GM21528 (cell line): ENCODE results near the gene B3GALNT1.
A peak's percentile ranks its signal among the peaks of the same experiment; 100 is the strongest.

Experiments
- ATAC-seq: cut with Tn5 transposase; IDR thresholded peaks from one replicate; pipeline ENCODE4 v1.9.1; 2021; ENCODE audit warnings: mild to moderate bottlenecking, moderate library complexity; ENCODE audit not compliant: unreplicated experiment, low FRiP score

B3GALNT1 gene

DNA sequence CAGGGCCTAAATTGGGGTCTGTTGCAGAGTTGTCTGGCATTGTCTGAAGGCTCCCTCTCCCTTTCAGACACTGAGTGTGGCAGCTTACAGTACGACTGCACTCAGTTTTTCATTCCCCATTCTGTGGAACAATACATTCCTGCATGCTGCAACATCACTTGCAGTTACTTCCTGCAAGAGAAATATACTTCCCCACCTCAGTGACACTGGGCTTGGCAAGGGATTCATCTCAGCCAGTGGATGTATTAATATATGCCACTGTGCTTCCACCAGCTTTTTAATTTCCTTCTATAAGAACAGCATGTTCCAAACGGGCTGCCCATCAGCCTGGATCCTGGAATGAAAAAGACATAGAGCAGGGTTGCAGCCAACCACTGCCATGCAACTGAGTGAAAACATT is 23.1 kb downstream of the B3GALNT1 start:
- ATAC-seq, result peak; percentile 19

DNA sequence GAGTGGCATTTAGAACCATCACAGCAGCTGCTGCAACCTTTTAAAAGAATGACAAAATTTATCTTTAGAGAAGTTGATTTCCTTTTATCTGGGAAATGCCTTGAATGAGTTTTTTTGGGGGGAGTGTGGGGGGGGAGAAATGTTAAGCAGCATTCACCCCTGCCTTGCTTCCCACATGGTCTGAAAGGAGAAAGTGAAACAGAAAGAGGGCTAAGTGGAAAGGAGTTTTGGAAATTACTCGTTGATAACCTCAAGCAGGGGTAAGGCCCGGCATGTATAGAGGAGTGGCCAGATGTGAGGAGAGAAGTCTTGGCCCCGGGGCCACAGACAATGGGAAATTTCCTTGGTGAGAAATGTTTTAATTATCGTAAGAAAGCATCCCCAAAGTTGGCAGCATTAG is 23.5 kb downstream of the B3GALNT1 start:
- ATAC-seq, result peak; percentile 79

DNA sequence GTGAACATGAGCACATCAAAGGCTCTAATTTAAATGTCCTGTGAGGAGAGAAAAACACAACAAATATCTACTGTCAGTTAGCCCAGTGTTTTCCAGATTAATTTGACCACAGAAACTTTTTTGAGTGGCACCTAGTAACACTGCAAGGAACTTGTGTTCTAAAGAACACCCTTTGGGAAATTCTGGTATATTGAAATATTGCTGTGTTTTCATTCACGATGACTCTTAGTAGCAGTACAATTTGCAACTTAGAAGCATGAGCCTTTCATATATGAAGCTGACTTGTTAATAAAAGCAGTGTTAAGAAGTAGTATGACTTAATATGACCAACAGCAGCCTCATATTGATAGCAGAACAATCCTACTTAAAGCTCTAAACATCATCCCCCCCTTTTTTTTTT is 32.0 kb downstream of the B3GALNT1 start:
- no peak for ATAC-seq

DNA sequence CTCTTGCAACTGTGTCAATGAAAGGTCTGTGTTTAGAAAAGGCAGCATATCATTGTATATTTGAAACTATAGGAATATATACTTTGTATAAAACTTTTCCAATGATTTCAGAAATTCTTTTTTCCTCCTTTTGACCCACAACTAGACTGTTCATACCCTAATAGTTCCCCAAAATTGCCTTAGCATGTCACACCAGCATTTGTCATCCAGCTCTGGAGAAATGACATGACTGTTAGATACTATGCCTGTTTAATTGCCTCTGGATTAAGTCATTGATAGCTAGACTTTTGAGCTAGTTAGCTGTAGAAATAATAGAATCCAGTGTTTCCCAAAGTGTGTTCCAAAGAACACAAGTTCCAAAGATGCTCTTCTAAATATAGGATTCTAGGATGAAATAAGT is 32.4 kb downstream of the B3GALNT1 start:
- no peak for ATAC-seq

DNA sequence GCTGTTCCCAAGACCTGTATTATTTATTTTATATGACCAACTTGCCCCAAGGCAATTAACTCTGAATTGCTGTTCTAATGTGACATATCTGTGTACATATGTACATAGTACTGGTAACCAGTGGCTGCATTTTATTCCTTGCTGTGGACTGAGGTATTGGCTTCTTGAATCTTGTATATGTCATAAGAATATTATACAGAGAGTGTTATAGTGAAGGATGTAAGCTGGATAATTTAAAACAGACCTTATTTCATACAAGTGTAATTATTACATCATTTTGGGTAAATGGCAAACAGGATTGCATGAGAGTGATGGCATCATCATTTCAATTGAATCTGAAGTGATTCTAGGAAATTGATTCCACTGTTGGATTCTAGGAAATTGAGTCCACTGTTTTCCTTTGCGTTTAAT is 32.9 kb downstream of the B3GALNT1 start:
- no peak for ATAC-seq

DNA sequence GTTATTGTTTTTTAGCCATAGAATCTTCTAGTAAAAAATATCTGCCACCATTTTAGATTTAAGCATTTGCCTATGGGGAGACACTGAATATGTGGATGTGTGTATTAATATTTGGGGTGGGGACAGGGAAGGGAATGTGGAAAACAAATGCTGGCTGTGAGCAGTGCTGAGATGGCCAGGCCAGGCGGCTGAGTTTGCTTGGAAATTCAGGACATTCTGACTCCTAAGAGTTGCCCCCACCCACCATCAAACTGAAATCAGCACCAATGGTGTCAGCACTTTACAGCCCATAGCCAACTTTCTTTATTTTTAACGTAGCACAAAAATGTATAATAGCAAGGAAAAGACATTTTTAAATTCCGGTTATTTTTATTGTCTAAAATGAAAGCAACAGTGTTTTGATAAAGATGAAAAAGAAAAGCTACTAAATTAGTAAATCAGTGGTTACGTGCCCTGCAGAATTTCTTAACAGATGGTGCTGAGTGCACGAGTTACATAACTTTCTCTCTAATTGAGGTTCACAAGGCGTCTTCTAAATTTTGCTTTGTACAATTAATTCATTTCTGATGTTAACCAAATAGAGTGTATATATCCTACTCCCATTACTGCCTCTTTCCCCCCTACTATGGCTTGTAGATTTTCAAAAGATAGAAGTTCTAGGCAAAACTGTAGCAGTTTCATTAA is 34.0 kb downstream of the B3GALNT1 start:
- no peak for ATAC-seq

DNA sequence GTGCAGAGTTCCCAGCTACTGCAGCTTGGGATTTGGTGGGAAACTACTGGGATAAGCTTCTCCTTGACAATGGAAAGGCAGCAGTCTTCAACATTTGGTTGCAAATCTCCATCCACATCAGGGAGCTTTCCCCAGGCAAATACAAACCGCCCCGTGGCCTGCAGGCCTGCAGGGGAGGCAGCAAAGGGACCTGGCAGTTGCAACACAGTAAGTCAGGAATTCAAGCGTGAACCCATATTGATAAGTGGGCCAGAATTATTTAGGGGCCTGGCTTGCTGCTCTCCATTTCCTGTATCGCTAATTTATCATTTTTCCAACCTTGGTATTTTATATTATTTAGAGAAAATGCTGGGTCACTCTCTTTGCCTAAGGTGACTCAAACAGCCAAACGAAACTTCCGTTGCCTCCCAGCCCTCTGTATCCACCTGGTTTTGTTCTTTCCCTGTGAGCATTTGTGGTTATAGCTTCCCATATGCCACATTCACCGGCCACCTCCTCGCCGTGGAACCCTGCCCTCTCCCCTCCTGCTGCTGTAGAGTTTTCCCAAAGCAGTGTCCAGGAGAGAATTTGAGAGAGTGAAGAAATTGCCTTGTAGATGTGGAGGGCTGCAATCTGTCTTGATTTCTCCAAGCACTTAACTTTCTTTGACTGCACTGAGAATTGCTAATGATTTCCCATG is 34.8 kb downstream of the B3GALNT1 start:
- ATAC-seq, result no peak

DNA sequence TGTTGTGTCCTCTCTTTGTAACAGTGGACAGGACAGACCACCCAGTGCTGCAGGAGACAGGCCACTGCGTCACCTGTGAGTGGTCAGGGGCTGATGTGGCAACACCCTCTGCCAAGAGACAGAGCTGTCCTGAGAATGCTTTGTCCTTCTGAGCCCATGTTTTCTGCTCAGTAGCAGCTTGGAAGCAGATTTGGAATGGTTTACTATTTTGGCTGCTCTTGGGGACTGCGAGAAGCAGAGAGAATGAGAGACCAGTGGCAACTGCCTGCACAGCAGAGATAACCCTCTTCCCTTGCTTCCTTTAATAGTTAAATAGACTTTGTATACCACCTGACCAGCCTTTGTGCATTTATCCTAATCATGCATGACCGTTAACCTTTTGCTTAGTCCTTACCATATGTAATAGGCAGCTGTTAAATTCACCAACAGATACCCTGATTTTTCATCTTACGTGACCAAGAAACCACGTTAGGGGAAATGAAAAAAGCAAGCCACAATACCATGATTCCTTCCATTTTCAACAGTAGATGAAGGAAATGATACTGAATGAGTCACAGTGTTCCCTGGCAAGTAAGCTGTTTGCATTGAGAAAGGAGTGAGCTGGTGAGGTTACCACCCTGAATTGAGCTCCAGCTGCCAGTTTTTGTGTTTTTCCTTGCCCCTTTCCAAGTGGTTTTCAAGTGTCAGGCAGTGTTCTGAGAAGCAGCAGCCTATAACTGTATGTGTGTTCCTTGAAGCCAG is 35.5 kb downstream of the B3GALNT1 start:
- ATAC-seq, result peak; percentile 96

DNA sequence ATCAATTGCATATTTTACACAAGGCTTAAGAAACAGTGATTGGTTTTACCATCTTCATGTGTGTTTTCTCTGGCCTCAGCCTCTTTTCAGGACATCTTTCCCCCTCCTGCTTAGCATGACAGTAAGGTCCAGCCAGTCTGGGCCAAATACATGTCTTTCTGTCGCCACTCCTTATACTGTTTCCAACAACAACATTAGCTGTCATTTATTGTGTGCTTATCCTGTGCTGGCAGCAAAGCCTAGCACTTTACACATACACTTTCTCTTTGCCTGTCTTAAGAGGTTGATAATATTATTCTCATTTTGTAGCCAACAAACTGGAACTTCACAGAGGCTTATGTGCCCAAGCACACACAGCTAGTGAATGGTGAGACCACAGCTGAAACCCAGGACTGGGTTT is 37.8 kb downstream of the B3GALNT1 start:
- peak; percentile 24 for ATAC-seq

DNA sequence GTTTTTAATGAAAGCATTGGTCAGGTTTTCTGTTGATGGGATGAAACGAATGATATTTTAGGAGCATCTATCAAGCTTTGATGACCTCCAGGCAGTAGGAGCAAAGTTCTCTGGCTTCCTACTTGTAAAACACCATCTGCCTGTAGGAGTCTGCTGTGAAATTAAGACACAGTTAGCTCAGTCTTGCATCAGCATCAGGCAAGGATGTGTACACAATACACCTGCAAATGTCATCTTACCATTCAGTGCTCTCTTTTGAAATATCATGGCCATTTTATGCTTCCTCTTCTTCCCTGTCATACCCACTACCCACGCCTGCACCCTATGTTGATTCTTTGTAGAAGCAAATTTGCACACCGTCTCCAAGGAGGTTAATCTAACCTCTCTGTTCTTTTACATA is 38.2 kb downstream of the B3GALNT1 start:
- ATAC-seq, result no peak

DNA sequence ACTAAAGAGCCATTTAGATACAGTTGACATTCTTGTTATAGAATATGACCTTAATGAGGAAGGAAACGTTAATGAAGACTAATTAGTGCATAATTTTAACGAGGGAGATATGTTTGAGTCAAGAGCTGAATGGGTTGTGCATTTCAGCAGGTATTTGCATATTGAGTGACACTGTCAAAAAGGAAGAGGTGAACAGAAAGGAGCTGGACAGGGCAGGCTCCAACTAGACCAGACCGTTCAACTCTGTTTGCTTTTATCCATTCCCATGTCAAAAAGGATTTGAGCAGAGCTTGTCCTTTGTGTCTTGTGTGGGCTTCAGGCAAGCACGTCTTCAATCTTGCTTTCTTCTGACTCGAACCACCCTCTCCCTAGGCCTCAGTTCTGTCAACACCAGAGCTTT is 40.7 kb downstream of the B3GALNT1 start:
- no peak for ATAC-seq

DNA sequence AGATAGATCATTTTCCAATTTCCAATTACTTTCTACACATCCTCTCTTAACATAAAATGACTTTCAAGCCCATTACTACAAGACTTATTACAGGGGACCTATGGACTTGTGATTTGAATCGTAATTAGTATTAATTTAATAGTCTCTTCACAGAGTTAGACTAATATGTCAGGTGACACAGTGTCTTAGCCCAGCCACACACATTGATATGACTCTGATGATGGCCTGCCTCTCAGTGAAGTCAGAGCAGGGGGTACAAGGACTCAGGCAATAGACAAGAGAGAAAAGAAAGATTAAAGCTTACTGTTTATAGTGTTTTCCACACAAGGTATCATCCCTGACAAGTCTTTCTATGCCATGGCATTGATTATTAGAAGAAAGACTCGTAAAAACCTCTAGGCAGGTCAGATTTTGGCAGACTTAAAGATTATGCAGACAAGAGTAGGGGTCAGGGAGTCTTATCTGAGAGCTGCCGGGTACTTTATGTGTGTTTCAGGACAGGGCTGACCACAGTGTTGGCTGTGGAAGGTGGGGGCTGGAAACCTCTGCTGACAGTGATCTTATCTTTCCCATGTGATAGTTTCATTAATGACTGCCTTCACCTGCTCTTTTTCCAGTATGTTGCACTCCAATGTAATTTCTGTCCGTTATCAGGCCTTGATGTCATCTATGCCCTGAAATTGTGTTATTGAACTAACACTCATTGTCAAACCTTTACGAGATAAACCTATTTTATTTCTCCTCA is 50.1 kb downstream of the B3GALNT1 start:
- ATAC-seq, result no peak

DNA sequence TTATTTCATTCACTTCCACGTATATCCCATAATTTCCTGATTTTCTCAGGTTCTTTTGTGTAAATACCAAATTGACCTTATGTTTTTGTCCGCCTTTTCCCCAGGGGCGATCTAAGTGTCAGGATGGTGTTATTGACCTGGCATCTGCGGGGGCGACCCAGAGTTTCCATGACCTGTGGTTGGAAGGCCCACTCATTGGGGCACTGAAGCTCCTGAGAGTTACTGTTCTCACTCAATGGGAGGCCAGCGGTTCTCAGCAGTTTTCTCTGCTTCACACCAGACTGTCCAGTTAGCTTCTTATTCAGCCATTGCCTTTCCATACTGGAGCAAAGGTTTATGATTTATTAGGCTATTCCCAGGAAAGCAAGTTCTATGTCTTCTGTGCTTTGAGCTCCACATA is 53.3 kb downstream of the B3GALNT1 start:
- no peak for ATAC-seq

DNA sequence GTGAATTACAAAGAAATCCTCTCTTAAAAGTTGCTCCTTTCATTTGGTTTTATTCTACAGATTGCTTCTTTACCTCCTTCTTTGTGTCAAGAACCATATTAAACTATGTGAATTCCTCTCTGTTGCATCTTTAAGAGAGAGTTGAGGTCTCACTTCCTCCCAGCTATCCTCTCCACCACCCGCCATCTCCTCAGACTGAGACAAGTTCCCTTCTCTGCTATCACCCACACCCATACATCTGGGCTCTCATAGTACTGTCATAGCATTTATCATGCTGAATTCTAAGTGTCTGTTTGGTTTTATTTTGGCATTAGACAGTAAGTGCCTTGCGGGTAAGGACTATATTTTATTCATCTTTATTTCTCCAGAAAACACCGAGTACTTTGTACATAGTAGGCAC is 54.2 kb downstream of the B3GALNT1 start:
- ATAC-seq, result no peak

DNA sequence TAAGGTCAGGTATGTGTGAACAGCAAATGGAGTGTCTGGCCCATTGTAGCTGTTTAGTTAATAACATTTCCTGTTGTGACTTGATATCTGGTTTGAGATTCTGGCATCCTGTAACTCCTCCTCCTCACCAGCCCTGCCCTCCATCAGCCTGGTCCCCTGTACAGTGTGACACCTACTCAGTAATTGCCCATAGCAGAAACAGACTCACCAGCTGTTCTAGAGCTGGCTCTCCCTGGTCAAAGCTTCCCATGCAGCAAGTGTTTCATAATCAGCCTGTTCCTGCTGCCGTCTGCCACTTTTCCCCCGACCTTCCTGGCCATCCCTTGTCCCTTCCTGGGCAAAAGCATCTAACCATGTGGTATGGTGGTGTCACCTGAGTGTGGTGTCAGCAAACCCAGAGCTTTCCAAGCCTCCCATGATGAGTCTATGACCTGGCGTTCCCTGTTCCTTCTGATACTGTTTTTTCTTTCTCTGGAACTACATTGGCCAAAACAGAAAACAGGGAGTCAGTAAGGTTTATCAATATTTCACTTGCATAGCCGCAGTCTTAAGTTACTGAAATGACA is 55.4 kb downstream of the B3GALNT1 start:
- ATAC-seq, result no peak

DNA sequence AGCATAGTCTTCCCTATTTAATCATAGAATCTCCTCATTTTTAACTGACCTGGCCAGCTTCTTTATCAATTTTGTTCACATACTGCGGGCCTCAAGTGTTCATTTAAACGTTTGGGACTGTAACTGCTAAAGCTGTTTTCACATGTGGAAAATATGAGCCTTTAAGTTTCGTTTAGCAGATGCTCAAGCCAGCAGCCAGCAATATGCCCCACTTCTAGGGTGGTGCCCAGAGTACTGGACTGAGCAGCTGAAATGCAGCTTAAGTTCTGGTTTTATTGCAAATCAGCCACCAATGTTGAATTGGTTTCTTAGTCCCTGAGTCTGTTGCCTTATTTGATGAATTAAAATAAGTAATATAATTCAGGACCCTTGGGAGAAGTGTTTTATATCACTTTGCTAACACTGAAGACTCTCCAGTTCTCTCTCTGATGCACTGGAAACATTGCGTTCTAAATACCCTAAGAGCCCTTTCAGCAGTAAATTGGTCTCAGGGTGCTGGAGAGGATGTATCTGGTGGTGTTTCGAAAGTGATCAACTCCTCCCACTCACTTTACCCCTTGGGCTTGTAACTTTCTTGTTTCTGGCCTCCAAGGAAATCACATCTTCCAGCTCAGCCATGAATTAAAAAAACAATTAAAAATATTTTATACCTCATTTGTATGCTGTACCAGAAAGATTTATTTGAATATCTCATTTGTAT is 61.7 kb downstream of the B3GALNT1 start:
- peak; percentile 93 for ATAC-seq

DNA sequence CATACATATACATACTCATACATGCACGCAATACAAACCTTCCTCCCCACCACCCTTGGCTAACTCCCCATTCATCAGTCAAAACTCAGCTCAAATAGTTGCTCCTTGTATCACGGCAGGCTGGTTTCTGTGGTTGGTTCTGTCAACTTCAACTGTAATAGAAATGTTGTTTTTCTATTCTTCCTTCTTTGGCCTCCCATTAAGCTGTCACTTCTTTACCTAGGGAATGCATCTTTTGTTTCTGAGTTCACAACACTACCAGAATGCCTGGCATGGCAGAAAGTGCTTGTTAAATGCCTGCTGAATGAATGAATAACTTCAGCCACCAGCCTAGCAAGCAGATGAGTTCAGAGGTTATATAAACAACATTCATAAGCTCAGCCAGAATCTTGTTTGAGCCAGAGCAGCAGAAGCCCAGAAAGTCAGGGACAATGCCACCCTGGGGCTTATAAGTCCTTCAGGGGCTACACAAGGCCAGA is 63.1 kb downstream of the B3GALNT1 start:
- peak; percentile 51 for ATAC-seq

DNA sequence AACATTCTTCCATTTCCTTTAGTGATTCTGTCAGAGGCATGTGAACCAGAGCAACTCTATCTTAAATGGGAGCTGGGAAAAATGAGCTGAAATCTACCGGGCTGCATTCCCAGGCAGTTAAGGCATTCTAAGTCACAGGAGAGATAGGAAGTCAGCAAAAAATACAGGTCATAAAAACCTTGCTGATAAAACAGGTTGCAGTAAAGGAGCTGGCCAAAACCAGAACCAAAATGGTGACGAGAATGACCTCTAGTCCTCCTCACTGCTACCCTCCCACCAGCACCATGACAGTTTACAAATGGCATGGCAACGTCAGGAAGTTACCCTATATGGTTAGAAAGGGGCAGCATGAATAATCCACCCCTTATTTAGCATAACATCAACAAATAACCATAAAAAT is 66.4 kb downstream of the B3GALNT1 start:
- ATAC-seq, result no peak

DNA sequence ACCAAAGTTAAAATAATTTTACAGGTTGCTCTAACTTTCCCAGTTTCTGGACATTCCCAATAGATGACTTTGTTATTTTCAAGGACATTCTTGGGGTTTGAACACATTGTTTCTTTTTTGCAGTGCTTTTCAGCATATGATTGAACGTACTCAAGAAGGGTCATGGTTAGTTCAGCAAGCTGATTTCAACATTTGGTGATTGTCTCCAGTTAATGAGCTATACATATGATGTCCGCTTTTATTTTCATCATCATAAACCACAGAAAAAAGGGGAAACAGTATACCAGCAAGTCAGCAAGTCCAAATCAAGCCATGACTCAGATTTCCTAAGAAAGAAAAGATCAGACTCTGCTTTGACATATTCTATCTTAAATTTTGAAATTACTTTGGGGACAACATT is 69.4 kb downstream of the B3GALNT1 start:
- ATAC-seq, result no peak
